ENCODE results near the gene SLC5A5. TPM values are rescaled to one million over a fixed set of nuclear protein-coding genes. Genes with fewer than 3 reads are reported as not detected.

SLC5A5 gene
- total RNA-seq, result 6.0 TPM

DNA sequence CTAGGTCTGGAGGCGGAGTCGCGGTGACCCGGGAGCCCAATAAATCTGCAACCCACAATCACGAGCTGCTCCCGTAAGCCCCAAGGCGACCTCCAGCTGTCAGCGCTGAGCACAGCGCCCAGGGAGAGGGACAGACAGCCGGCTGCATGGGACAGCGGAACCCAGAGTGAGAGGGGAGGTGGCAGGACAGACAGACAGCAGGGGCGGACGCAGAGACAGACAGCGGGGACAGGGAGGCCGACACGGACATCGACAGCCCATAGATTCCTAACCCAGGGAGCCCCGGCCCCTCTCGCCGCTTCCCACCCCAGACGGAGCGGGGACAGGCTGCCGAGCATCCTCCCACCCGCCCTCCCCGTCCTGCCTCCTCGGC is at the start of gene SLC5A5:
TSS of gene SLC5A5 (plus strand) at position 68 of the 373 bp plus-strand sequence. CDS start 375 bp downstream, outside the sequence.

GRCh38 chr19:17847538-17848366 is 24.0 kb upstream of the SLC5A5 start, which contains the start of gene JAK3:
JAK3 (minus strand) TSS chr19:17847982; CDS start chr19:17844417, 3,565 bp downstream.

GRCh38 chr19:17859533-17860330 is 12.0 kb upstream of the SLC5A5 start, which contains the start of gene RPL18A:
RPL18A (plus strand) TSS chr19:17859910; CDS start chr19:17859957, 47 bp downstream.

DNA sequence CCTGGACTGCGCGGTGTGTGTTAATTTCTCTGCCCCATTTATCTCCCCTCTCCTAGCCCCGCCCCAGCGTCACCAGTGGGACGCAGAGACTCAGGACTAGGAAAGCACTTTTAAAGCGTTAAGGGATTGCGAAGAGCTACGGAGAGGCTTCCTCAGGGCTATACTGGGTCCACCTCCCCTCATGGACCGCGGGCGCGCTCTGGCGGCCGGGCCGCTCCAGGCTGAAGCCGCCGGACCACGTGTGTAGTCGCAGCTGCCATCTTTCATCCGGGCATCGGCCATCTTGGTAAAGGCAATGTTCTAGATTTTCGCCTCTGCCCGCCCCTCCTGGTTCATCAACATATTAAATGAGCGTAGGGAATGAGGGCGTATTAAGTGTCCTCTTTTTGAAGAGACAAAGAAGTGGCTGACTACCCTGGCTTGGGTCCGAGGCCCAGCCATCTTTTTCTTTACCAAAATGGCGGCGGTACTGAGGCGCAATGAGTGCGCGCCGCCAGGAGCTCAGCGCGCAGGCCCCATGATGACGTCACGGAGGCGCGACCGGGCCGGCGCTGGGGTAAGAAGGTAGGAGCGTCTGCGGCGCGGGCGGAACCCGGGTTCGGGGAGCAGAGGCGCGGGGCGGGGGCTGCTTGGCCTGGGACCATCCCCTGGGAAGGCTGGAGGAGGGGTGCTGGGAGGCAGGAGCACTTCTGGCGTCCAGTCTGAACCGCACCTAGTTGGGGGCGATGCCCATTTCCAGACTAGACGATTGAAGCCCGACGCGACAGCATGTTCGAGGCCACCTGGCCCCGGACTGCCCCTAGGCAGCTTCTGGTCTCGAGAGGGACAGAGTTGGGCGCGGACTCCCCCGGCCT is 61.0 kb downstream of the SLC5A5 start, which contains the start of gene CCDC124:
TSS of gene CCDC124 (plus strand) at position 531 of the 854 bp plus-strand sequence. CDS start 3,406 bp downstream, outside the sequence.

Small RNAs within 50 kb of the gene (small RNA-seq; reads per million reads assigned to genes)
- not detected for gene SNORA68

Other genes with a start within 250 kb of the SLC5A5 start
- gene UNC13A, start 183.6 kb upstream of the SLC5A5 start, total RNA-seq, result 69.7 TPM
- gene MAP1S, start 152.5 kb upstream of the SLC5A5 start, total RNA-seq, result 29.5 TPM
- 30.0 TPM for gene FCHO1, start 120.5 kb upstream of the SLC5A5 start, total RNA-seq
- 0.46 TPM for gene B3GNT3, start 76.8 kb upstream of the SLC5A5 start, total RNA-seq
- gene INSL3, start 50.4 kb upstream of the SLC5A5 start, total RNA-seq, result not detected
- gene JAK3, start 24.0 kb upstream of the SLC5A5 start, total RNA-seq, result 3.5 TPM
- gene RPL18A, start 12.0 kb upstream of the SLC5A5 start, total RNA-seq, result 547 TPM
- 27.5 TPM for gene CCDC124, start 61.1 kb downstream of the SLC5A5 start, total RNA-seq
- 16.8 TPM for gene KCNN1, start 95.2 kb downstream of the SLC5A5 start, total RNA-seq
- 1.6 TPM for gene ARRDC2, start 136.2 kb downstream of the SLC5A5 start, total RNA-seq
- 0.69 TPM for gene IL12RB1, start 215.0 kb downstream of the SLC5A5 start, total RNA-seq
- gene MAST3, start 225.8 kb downstream of the SLC5A5 start, total RNA-seq, result 12.7 TPM